GM18502 (cell line): ENCODE results near the gene PXN.

Experiments
- ATAC-seq: cut with Tn5 transposase; IDR thresholded peaks from one replicate; pipeline ENCODE4 v1.9.1; 2021; ENCODE audit warnings: mild to moderate bottlenecking; ENCODE audit not compliant: unreplicated experiment, poor library complexity

PXN gene

GRCh38 chr12:120265473-120266179 lies at the start of gene PXN:
Gene PXN (minus strand): TSS chr12:120265730. CDS start chr12:120265629, 101 bp downstream.
- peak; percentile 79 for ATAC-seq

GRCh38 chr12:120314220-120314619 lies 48.7 kb upstream of the PXN start:
- ATAC-seq, result no peak

GRCh38 chr12:120301962-120302815 lies 36.7 kb upstream of the PXN start, which contains the start of gene SIRT4:
Gene SIRT4 (plus strand): TSS chr12:120302321. CDS start chr12:120303562, 1,241 bp downstream.
- ATAC-seq, result peak; percentile 96

GRCh38 chr12:120292661-120293531 lies 27.4 kb upstream of the PXN start, which contains the start of gene RNU4-1:
Gene RNU4-1 (minus strand): TSS chr12:120293237.
- ATAC-seq, result peak; percentile 51

- ATAC-seq, result peak; percentile 10
Observed at GRCh38 chr12:120292411-120292660, 26.8 kb upstream of the PXN start.

GRCh38 chr12:120290609-120291305 lies 25.2 kb upstream of the PXN start:
- no peak for ATAC-seq

GRCh38 chr12:120287491-120287890 lies 22.0 kb upstream of the PXN start:
- ATAC-seq, result no peak

GRCh38 chr12:120286768-120287490 lies 21.4 kb upstream of the PXN start:
- ATAC-seq, result no peak

- no peak for ATAC-seq
Observed at GRCh38 chr12:120284381-120284780, 18.9 kb upstream of the PXN start.

- no peak for ATAC-seq
Observed at GRCh38 chr12:120283318-120283717, 17.8 kb upstream of the PXN start.

GRCh38 chr12:120278137-120279069 lies 12.9 kb upstream of the PXN start:
- no peak for ATAC-seq

GRCh38 chr12:120276734-120277133 lies 11.2 kb upstream of the PXN start:
- no peak for ATAC-seq

- ATAC-seq, result no peak
Observed at GRCh38 chr12:120267736-120268135, 2.2 kb upstream of the PXN start.

- no peak for ATAC-seq
Observed at GRCh38 chr12:120266180-120266870, 795 bp upstream of the PXN start.

- ATAC-seq, result peak; percentile 43
Observed at GRCh38 chr12:120264904-120265472, 542 bp downstream of the PXN start.

GRCh38 chr12:120264086-120264903 lies 1.2 kb downstream of the PXN start:
- no peak for ATAC-seq

GRCh38 chr12:120263748-120264085 lies 1.8 kb downstream of the PXN start:
- no peak for ATAC-seq
